SH-SY5Y (cell line): ENCODE measurements around the gene LRIG3.

ENCODE experiments used
- GATA2 ChIP-seq: IDR thresholded peaks from 2 replicates; pipeline ENCODE4 v1.6.1; 2011; ENCODE audit warnings: mild to moderate bottlenecking, low read depth, low read length
- GATA3 ChIP-seq: IDR thresholded peaks from 2 replicates; pipeline ENCODE4 v1.6.1; 2011; ENCODE audit warnings: low read depth, mild to moderate bottlenecking, low read length, moderate library complexity

- TF ChIP-seq GATA2 (no peak), GATA3 (no peak)
These were observed 39.7 kb downstream of the LRIG3 start for GRCh38 chr12:58880639-58881038.
